Ishikawa (cell line): Measurements from ENCODE around the gene PGA3.

Experiments used
- CEBPB ChIP-seq: IDR thresholded peaks from 2 replicates; pipeline ENCODE4 v1.6.1; 2012
- CREB1 ChIP-seq: IDR thresholded peaks from 2 replicates; pipeline ENCODE4 v1.6.1; 2012; ENCODE audit warnings: low read depth
- EGR1 ChIP-seq: IDR thresholded peaks from 2 replicates; pipeline ENCODE4 v1.6.1; 2012
- EP300 ChIP-seq: IDR thresholded peaks from 2 replicates; pipeline ENCODE4 v1.6.1; 2012; ENCODE audit warnings: borderline replicate concordance
- FOXM1 ChIP-seq: IDR thresholded peaks from 2 replicates; pipeline ENCODE4 v1.6.1; 2012; ENCODE audit warnings: low read depth, borderline replicate concordance
- MAX ChIP-seq: IDR thresholded peaks from 2 replicates; pipeline ENCODE4 v1.6.1; 2012
- RAD21 ChIP-seq: IDR thresholded peaks from 2 replicates; pipeline ENCODE4 v1.6.1; 2012; ENCODE audit warnings: low read depth
- REST ChIP-seq: IDR thresholded peaks from 2 replicates; pipeline ENCODE4 v1.6.1; 2012; ENCODE audit warnings: low read depth, mild to moderate bottlenecking
- TAF1 ChIP-seq: IDR thresholded peaks from 2 replicates; pipeline ENCODE4 v1.6.1; 2012; ENCODE audit warnings: low read depth, mild to moderate bottlenecking
- TCF12 ChIP-seq: IDR thresholded peaks from 2 replicates; pipeline ENCODE4 v1.6.1; 2012; ENCODE audit warnings: low read depth
- TEAD4 ChIP-seq: IDR thresholded peaks from 2 replicates; pipeline ENCODE4 v1.6.1; 2012
- USF1 ChIP-seq: IDR thresholded peaks from 2 replicates; pipeline ENCODE4 v1.6.1; 2012
- YY1 ChIP-seq: IDR thresholded peaks from 2 replicates; pipeline ENCODE4 v1.6.1; 2012; ENCODE audit warnings: low read depth
- ZBTB7A ChIP-seq: IDR thresholded peaks from 2 replicates; pipeline ENCODE4 v1.6.1; 2012; ENCODE audit warnings: low read depth

- no peak for TF ChIP-seq EP300
- TF ChIP-seq FOXM1, result no peak
- no peak for TF ChIP-seq MAX
- TF ChIP-seq TAF1, result no peak
- TF ChIP-seq YY1, result no peak
- TF ChIP-seq TEAD4, result no peak
- TF ChIP-seq CEBPB, result no peak
- no peak for TF ChIP-seq RAD21
- no peak for TF ChIP-seq EGR1
- no peak for TF ChIP-seq ZBTB7A
- no peak for TF ChIP-seq CREB1
- TF ChIP-seq REST, result no peak
- TF ChIP-seq USF1, result no peak
- no peak for TF ChIP-seq TCF12
Observed at GRCh38 chr11:61259363-61259762, 56.0 kb downstream of the PGA3 start.
